ENCODE data around the gene TTPAL. TPM values are rescaled to one million over a fixed set of nuclear protein-coding genes. Genes with fewer than 3 reads are reported as not detected.

Gene TTPAL
- total RNA-seq, 1 donor from 2014 or later: 20.8 TPM

- peaks cover 7% of the 10 kb centered on the region for H3K27me3 Mint-ChIP-seq (ENCODE audit: unreplicated experiment)
- TF ChIP-seq CTCF (IDR thresholded peaks at IDR 0.05): no peak
- no peaks in the 10 kb centered on the region for H3K4me1 Mint-ChIP-seq (ENCODE audit: unreplicated experiment)
- no peak overlapping the region for H3K27ac Mint-ChIP-seq (ENCODE audit: unreplicated experiment)
- no peak overlapping the region for H3K4me3 Mint-ChIP-seq (ENCODE audit: unreplicated experiment)
- no peaks in the 10 kb centered on the region for H3K36me3 Mint-ChIP-seq (ENCODE audit: unreplicated experiment)
- no peak for DNase-seq (ENCODE audit: extremely low spot score, unreplicated experiment)
- no peaks in the 10 kb centered on the region for H3K9me3 Mint-ChIP-seq (ENCODE audit: unreplicated experiment)
These were observed 20.5 kb upstream of the TTPAL start for GRCh38 chr20:44455126-44455525.

GRCh38 chr20:44456611-44457010 is 19.1 kb upstream of the TTPAL start:
- H3K4me3 Mint-ChIP-seq (ENCODE audit: unreplicated experiment): no peak overlapping the region
- H3K9me3 Mint-ChIP-seq (ENCODE audit: unreplicated experiment): no peaks in the 10 kb centered on the region
- no peaks in the 10 kb centered on the region for H3K4me1 Mint-ChIP-seq (ENCODE audit: unreplicated experiment)
- no peak for TF ChIP-seq CTCF (IDR thresholded peaks at IDR 0.05)
- H3K36me3 Mint-ChIP-seq (ENCODE audit: unreplicated experiment): no peaks in the 10 kb centered on the region
- peaks cover 5% of the 10 kb centered on the region for H3K27me3 Mint-ChIP-seq (ENCODE audit: unreplicated experiment)
- H3K27ac Mint-ChIP-seq (ENCODE audit: unreplicated experiment): no peak overlapping the region
- no peak for DNase-seq (ENCODE audit: extremely low spot score, unreplicated experiment)

GRCh38 chr20:44457016-44457415 is 18.7 kb upstream of the TTPAL start:
- no peak for DNase-seq (ENCODE audit: extremely low spot score, unreplicated experiment)

GRCh38 chr20:44459271-44459670 is 16.4 kb upstream of the TTPAL start:
- Mint-ChIP-seq H3K27me3 (ENCODE audit: unreplicated experiment) (no peaks in the 10 kb centered on the region), H3K4me1 (ENCODE audit: unreplicated experiment) (no peaks in the 10 kb centered on the region), H3K4me3 (ENCODE audit: unreplicated experiment) (no peak overlapping the region), H3K9me3 (ENCODE audit: unreplicated experiment) (no peaks in the 10 kb centered on the region), H3K36me3 (ENCODE audit: unreplicated experiment) (no peaks in the 10 kb centered on the region), H3K27ac (ENCODE audit: unreplicated experiment) (no peak overlapping the region)
- TF ChIP-seq CTCF (IDR thresholded peaks at IDR 0.05): no peak
- DNase-seq (ENCODE audit: extremely low spot score, unreplicated experiment): no peak

More at GRCh38 chr20:44457016-44457415, 18.7 kb upstream of the TTPAL start:
- Mint-ChIP-seq H3K27me3 (ENCODE audit: unreplicated experiment) (peaks cover 5% of the 10 kb centered on the region), H3K9me3 (ENCODE audit: unreplicated experiment) (no peaks in the 10 kb centered on the region), H3K27ac (ENCODE audit: unreplicated experiment) (no peak overlapping the region), H3K4me1 (ENCODE audit: unreplicated experiment) (no peaks in the 10 kb centered on the region), H3K4me3 (ENCODE audit: unreplicated experiment) (no peak overlapping the region), H3K36me3 (ENCODE audit: unreplicated experiment) (no peaks in the 10 kb centered on the region)
- TF ChIP-seq CTCF (IDR thresholded peaks at IDR 0.05): no peak

- Mint-ChIP-seq H3K36me3 (ENCODE audit: unreplicated experiment) (no peaks in the 10 kb centered on the region), H3K27me3 (ENCODE audit: unreplicated experiment) (no peaks in the 10 kb centered on the region), H3K9me3 (ENCODE audit: unreplicated experiment) (no peaks in the 10 kb centered on the region), H3K27ac (ENCODE audit: unreplicated experiment) (no peak overlapping the region), H3K4me3 (ENCODE audit: unreplicated experiment) (no peak overlapping the region), H3K4me1 (ENCODE audit: unreplicated experiment) (no peaks in the 10 kb centered on the region)
- peak; percentile 45 for TF ChIP-seq CTCF (IDR thresholded peaks at IDR 0.05)
- DNase-seq (ENCODE audit: extremely low spot score, unreplicated experiment): no peak
These were observed 14.9 kb upstream of the TTPAL start for GRCh38 chr20:44460795-44461141.
